ENCODE results near the gene KCNK3.

GRCh38 chr2:26666671-26667070 is 25.9 kb upstream of the KCNK3 start:
- TF ChIP-seq CTCF (IDR thresholded peaks at IDR 0.05; ENCODE audit: low read depth, low read length), result no peak
- no peak for TF ChIP-seq EZH2phosphoT487 (IDR thresholded peaks at IDR 0.05; ENCODE audit: low read depth)

Data from OCI-LY3 (cell line).